ENCODE measurements around the gene TDRD1. TPM values are rescaled to one million over a fixed set of nuclear protein-coding genes. Genes with fewer than 3 reads are reported as not detected.

The TDRD1 gene
- total RNA-seq, 1 donor from 2014 or later: 8.1 TPM

- no peak for DNase-seq (ENCODE audit: low read depth)
Measured at GRCh38 chr10:114266521-114266920, 87.4 kb downstream of the TDRD1 start.

- DNase-seq (ENCODE audit: low read depth): peak; percentile 82
Measured at GRCh38 chr10:114271075-114271778, 92.1 kb downstream of the TDRD1 start.

GRCh38 chr10:114271779-114272167, 92.6 kb downstream of the TDRD1 start:
- peak; percentile 98 for DNase-seq (ENCODE audit: low read depth)

GRCh38 chr10:114272696-114273095, 93.5 kb downstream of the TDRD1 start:
- DNase-seq (ENCODE audit: low read depth): no peak

GRCh38 chr10:114273910-114274309, 94.8 kb downstream of the TDRD1 start:
- no peak for DNase-seq (ENCODE audit: low read depth)

- DNase-seq (ENCODE audit: low read depth): no peak
Measured at GRCh38 chr10:114274616-114275453, 95.7 kb downstream of the TDRD1 start.

- no peak for DNase-seq (ENCODE audit: low read depth)
Measured at GRCh38 chr10:114276066-114276465, 96.9 kb downstream of the TDRD1 start.

- no peak for DNase-seq (ENCODE audit: low read depth)
Measured at GRCh38 chr10:114276671-114277070, 97.5 kb downstream of the TDRD1 start.

GRCh38 chr10:114278140-114278883, 99.2 kb downstream of the TDRD1 start:
- DNase-seq (ENCODE audit: low read depth): no peak

GRCh38 chr10:114278884-114279191, 99.7 kb downstream of the TDRD1 start:
- no peak for DNase-seq (ENCODE audit: low read depth)

GRCh38 chr10:114279289-114279688, 100.1 kb downstream of the TDRD1 start:
- DNase-seq (ENCODE audit: low read depth): no peak

GRCh38 chr10:114279901-114280644, 100.9 kb downstream of the TDRD1 start:
- DNase-seq (ENCODE audit: low read depth): no peak

- DNase-seq (ENCODE audit: low read depth): no peak
Measured at GRCh38 chr10:114281006-114281405, 101.9 kb downstream of the TDRD1 start.

- DNase-seq (ENCODE audit: low read depth): no peak
Measured at GRCh38 chr10:114281461-114281860, 102.3 kb downstream of the TDRD1 start.

Other genes starting within 250 kb of the TDRD1 start
- under 0.01 TPM in 1 of 2 replicates, not detected in the other for gene ADRB1, start 135.5 kb upstream of the TDRD1 start, total RNA-seq
- gene CCDC186, start 5.2 kb upstream of the TDRD1 start, total RNA-seq: 21.7 and 31.1 TPM in 2 replicates
- 3.5 and 4.7 TPM in 2 replicates for gene VWA2, start 59.9 kb downstream of the TDRD1 start, total RNA-seq
- gene AFAP1L2, start 225.1 kb downstream of the TDRD1 start, total RNA-seq: 40.1 and 71.4 TPM in 2 replicates

Measured in renal cortical epithelial cell (primary cell).